DND-41 (cell line): ENCODE data around the gene PTPRO.

ENCODE experiments used
- ATAC-seq: fragments of 200-7000 bp; cut with Tn5 transposase; 3 replicates; pipeline ENCODE4 v1.9.1; 2021; ENCODE audit warnings: low read depth; ENCODE audit not compliant: insufficient read depth
- DNase-seq: peaks from one replicate; pipeline ENCODE4 v3.0.0-alpha.2; 2020
- H2AFZ ChIP-seq: 2 replicates; pipeline ENCODE4 v1.6.0; 2012; ENCODE audit warnings: low read depth, low read length
- H3K27ac ChIP-seq: 2 replicates; pipeline ENCODE4 v1.5.1; 2012; ENCODE audit warnings: low read length, inconsistent platforms
- H3K27me3 ChIP-seq: fragments of 200-600 bp; sonication (generic); 2 replicates; pipeline ENCODE4 v1.6.0; 2012; ENCODE audit warnings: low read length, mild to moderate bottlenecking, inconsistent platforms; ENCODE audit not compliant: insufficient read depth, poor library complexity
- H3K36me3 ChIP-seq: 2 replicates; pipeline ENCODE4 v1.5.1; 2012; ENCODE audit warnings: low read length, inconsistent platforms; ENCODE audit not compliant: insufficient read depth
- H3K4me1 ChIP-seq: 2 replicates; pipeline ENCODE4 v1.5.1; 2012; ENCODE audit warnings: mild to moderate bottlenecking, low read length; ENCODE audit not compliant: insufficient read depth
- H3K4me2 ChIP-seq: 2 replicates; pipeline ENCODE4 v1.6.0; 2012; ENCODE audit warnings: mild to moderate bottlenecking, moderate library complexity, low read length, inconsistent platforms; ENCODE audit not compliant: insufficient read depth
- H3K4me3 ChIP-seq, 2 experiments: fragments of 200-600 bp in 1 of 2; shearing (Covaris generic) in 1 of 2; 2 replicates each; pipeline ENCODE4 v1.5.1; 2012 to 2016; ENCODE audit warnings: inconsistent platforms in 2 of 2, low read length in 2 of 2, mild to moderate bottlenecking in 2 of 2, low read depth in 1 of 2, moderate library complexity in 1 of 2
- H3K79me2 ChIP-seq: 2 replicates; pipeline ENCODE4 v1.6.0; 2012; ENCODE audit warnings: low read length, inconsistent platforms; ENCODE audit not compliant: insufficient read depth
- H3K9ac ChIP-seq: 2 replicates; pipeline ENCODE4 v1.6.0; 2012; ENCODE audit warnings: low read depth, mild to moderate bottlenecking, inconsistent platforms, low read length, moderate library complexity
- H3K9me3 ChIP-seq: 2 replicates; pipeline ENCODE4 v1.5.1; 2012; ENCODE audit warnings: low read length, moderate library complexity, mild to moderate bottlenecking, inconsistent platforms; ENCODE audit not compliant: insufficient read depth, severe bottlenecking
- H4K20me1 ChIP-seq: 2 replicates; pipeline ENCODE4 v1.6.0; 2012; ENCODE audit warnings: low read length; ENCODE audit not compliant: insufficient read depth
- CTCF ChIP-seq: IDR thresholded peaks from 2 replicates; pipeline ENCODE4 v1.5.1; 2012; ENCODE audit warnings: borderline replicate concordance, low read length, moderate library complexity, mild to moderate bottlenecking; ENCODE audit not compliant: poor library complexity, severe bottlenecking; ENCODE audit errors: extremely low read depth
- EZH2 ChIP-seq: IDR thresholded peaks from 3 replicates; pipeline ENCODE4 v1.6.1; 2012; ENCODE audit warnings: borderline replicate concordance, low read depth, mild to moderate bottlenecking, moderate library complexity, low read length, inconsistent platforms; ENCODE audit not compliant: severe bottlenecking

PTPRO gene

GRCh38 chr12:15620741-15621539 is 298.6 kb downstream of the PTPRO start:
- ATAC-seq (no peak), DNase-seq (no peak)
- H3K4me1 ChIP-seq = no peaks in the 10 kb centered on the region
- H3K9me3 ChIP-seq = no peaks in the 10 kb centered on the region
- H3K27me3 ChIP-seq = no peaks in the 10 kb centered on the region
- H3K79me2 ChIP-seq = no peaks in the 10 kb centered on the region
- no peaks in the 10 kb centered on the region for H3K36me3 ChIP-seq
- TF ChIP-seq CTCF (no peak), EZH2 (no peak)
- H4K20me1 ChIP-seq = no peaks in the 10 kb centered on the region
- no peak overlapping the region for H3K4me3 ChIP-seq
- H3K27ac ChIP-seq = no peak overlapping the region
- H3K9ac ChIP-seq = no peak overlapping the region
- no peak overlapping the region for H2AFZ ChIP-seq
- no peak overlapping the region for H3K4me2 ChIP-seq

- no peaks in the 10 kb centered on the region for H3K79me2 ChIP-seq
- no peak overlapping the region for H3K9ac ChIP-seq
- no peak overlapping the region for H3K27ac ChIP-seq
- H4K20me1 ChIP-seq = no peaks in the 10 kb centered on the region
- ATAC-seq = no peak
- H3K4me3 ChIP-seq = no peak overlapping the region
- no peak overlapping the region for H2AFZ ChIP-seq
- H3K9me3 ChIP-seq = no peaks in the 10 kb centered on the region
- H3K4me2 ChIP-seq = no peak overlapping the region
- no peak for DNase-seq
- no peaks in the 10 kb centered on the region for H3K4me1 ChIP-seq
- no peaks in the 10 kb centered on the region for H3K36me3 ChIP-seq
- no peak for TF ChIP-seq CTCF
- TF ChIP-seq EZH2 = no peak
- no peaks in the 10 kb centered on the region for H3K27me3 ChIP-seq
Observed at GRCh38 chr12:15625075-15625474, 302.8 kb downstream of the PTPRO start.

- Histone ChIP-seq H3K4me3 (no peak overlapping the region), H3K36me3 (no peaks in the 10 kb centered on the region), H3K27ac (no peak overlapping the region), H4K20me1 (no peaks in the 10 kb centered on the region), H2AFZ (no peak overlapping the region), H3K27me3 (no peaks in the 10 kb centered on the region), H3K4me1 (no peaks in the 10 kb centered on the region), H3K9ac (no peak overlapping the region), H3K4me2 (no peak overlapping the region), H3K9me3 (no peaks in the 10 kb centered on the region), H3K79me2 (no peaks in the 10 kb centered on the region)
- no peak for TF ChIP-seq EZH2
- TF ChIP-seq CTCF = no peak
- no peak for DNase-seq
- no peak for ATAC-seq
Observed at GRCh38 chr12:15627995-15628945, 306.0 kb downstream of the PTPRO start.
